OCI-LY3 (cell line): ENCODE data around the gene RPL36.

Experiments
- EZH2phosphoT487 ChIP-seq: fragments of 200-600 bp; shearing (Covaris generic); IDR thresholded peaks from 2 replicates; pipeline ENCODE4 v1.6.1; 2018; ENCODE audit warnings: antibody characterized with exemption, mixed run types, low read depth
- TF ChIP-seq, protein P1 (sequence below): fragments of 200-600, 300-600 bp; sonication (generic); IDR thresholded peaks from 2 replicates; pipeline ENCODE4 v1.5.1; 2014; ENCODE audit warnings: antibody characterized with exemption, low read length, low read depth

GRCh38 chr19:5738423-5738822 is 48.3 kb downstream of the RPL36 start:
- TF ChIP-seq, protein P1, sequence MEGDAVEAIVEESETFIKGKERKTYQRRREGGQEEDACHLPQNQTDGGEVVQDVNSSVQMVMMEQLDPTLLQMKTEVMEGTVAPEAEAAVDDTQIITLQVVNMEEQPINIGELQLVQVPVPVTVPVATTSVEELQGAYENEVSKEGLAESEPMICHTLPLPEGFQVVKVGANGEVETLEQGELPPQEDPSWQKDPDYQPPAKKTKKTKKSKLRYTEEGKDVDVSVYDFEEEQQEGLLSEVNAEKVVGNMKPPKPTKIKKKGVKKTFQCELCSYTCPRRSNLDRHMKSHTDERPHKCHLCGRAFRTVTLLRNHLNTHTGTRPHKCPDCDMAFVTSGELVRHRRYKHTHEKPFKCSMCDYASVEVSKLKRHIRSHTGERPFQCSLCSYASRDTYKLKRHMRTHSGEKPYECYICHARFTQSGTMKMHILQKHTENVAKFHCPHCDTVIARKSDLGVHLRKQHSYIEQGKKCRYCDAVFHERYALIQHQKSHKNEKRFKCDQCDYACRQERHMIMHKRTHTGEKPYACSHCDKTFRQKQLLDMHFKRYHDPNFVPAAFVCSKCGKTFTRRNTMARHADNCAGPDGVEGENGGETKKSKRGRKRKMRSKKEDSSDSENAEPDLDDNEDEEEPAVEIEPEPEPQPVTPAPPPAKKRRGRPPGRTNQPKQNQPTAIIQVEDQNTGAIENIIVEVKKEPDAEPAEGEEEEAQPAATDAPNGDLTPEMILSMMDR, result no peak
- no peak for TF ChIP-seq EZH2phosphoT487
